Fibroblast of villous mesenchyme (primary cell): ENCODE results near the gene COL5A3. TPM values are rescaled to one million over a fixed set of nuclear protein-coding genes. Genes with fewer than 3 reads are reported as not detected.

ENCODE experiments used
- DNase-seq: peaks from one replicate; pipeline ENCODE4 v3.0.0-alpha.2; 2010; ENCODE audit warnings: low read depth
- H3K4me3 ChIP-seq: 2 replicates; pipeline ENCODE4 v1.5.1; 2011; ENCODE audit warnings: low read depth, mild to moderate bottlenecking, low read length
- CTCF ChIP-seq: IDR thresholded peaks from 2 replicates; pipeline ENCODE4 v1.5.1; 2012; ENCODE audit warnings: low read depth, mild to moderate bottlenecking, low read length; ENCODE audit not compliant: insufficient read depth
- total RNA-seq: library from RNA; depleted of rRNA; stranded (reverse); fragments of >200 nt; gene quantifications from 2 replicates; pipeline ENCODE4 v1.2.3, GENCODE V29; 2012

COL5A3 gene
- total RNA-seq, 1 donor = 5.6 TPM

GRCh38 chr19:9981406-9982260 is 28.7 kb downstream of the COL5A3 start:
- TF ChIP-seq CTCF = no peak
- DNase-seq = no peak
- no peak overlapping the region for H3K4me3 ChIP-seq

- DNase-seq = no peak
- TF ChIP-seq CTCF = no peak
- no peak overlapping the region for H3K4me3 ChIP-seq
Observed at GRCh38 chr19:9972103-9972502, 38.2 kb downstream of the COL5A3 start.

- TF ChIP-seq CTCF = no peak
- no peak overlapping the region for H3K4me3 ChIP-seq
- no peak for DNase-seq
Observed at GRCh38 chr19:9971166-9971897, 39.0 kb downstream of the COL5A3 start.

GRCh38 chr19:9970481-9970880 is 39.8 kb downstream of the COL5A3 start:
- TF ChIP-seq CTCF = no peak
- DNase-seq = no peak
- H3K4me3 ChIP-seq = no peak overlapping the region

GRCh38 chr19:9969688-9969975 is 40.7 kb downstream of the COL5A3 start:
- no peak overlapping the region for H3K4me3 ChIP-seq
- no peak for TF ChIP-seq CTCF
- DNase-seq = no peak

- no peak overlapping the region for H3K4me3 ChIP-seq
- no peak for DNase-seq
- TF ChIP-seq CTCF = no peak
Observed at GRCh38 chr19:9968820-9969687, 41.2 kb downstream of the COL5A3 start.
